A673 (cell line): ENCODE data around the gene G3BP1. TPM values are rescaled to one million over a fixed set of nuclear protein-coding genes. Genes with fewer than 3 reads are reported as not detected.

ENCODE experiments used
- BruUV-seq: library from RNA; stranded (reverse); fragments of 400-500 nt; replicated peaks from 2 replicates; lab custom pipeline; 2021; lab: Mats Ljungman, UMichigan
- CTCF ChIA-PET: fragments of 300-600 bp; sonication (Branson Sonifier 250); formaldehyde crosslinking; loops from one replicate; lab custom pipeline; 2022; ENCODE audit warnings: antibody characterized with exemption; lab: Charles Lee
- POLR2A ChIA-PET: fragments of 300-600 bp; sonication (Branson Sonifier 250); formaldehyde crosslinking; loops from one replicate; lab custom pipeline; 2022; ENCODE audit warnings: antibody characterized with exemption; ENCODE audit not compliant: low non-redundant PET; lab: Charles Lee
- DNase-seq: peaks from one replicate; pipeline ENCODE4 v3.0.0-alpha.2; 2015; ENCODE audit warnings: low spot score
- H3K27ac ChIP-seq: fragments of 200-600 bp; sonication (generic); 2 replicates; pipeline ENCODE4 v1.5.1; 2016; ENCODE audit warnings: mixed run types, low read depth, mild to moderate bottlenecking, mixed read lengths, antibody characterized with exemption, low read length; ENCODE audit not compliant: poor library complexity, severe bottlenecking
- H3K27me3 ChIP-seq: fragments of 200-600 bp; sonication (generic); replicated peaks from 2 replicates; pipeline ENCODE4 v1.6.1; 2017; ENCODE audit warnings: mixed run types, low read depth, mild to moderate bottlenecking, mixed read lengths, antibody characterized with exemption, low read length; ENCODE audit not compliant: insufficient read depth, poor library complexity
- H3K36me3 ChIP-seq: fragments of 200-600 bp; sonication (generic); 2 replicates; pipeline ENCODE4 v1.6.1; 2016; ENCODE audit warnings: mixed run types, mild to moderate bottlenecking, mixed read lengths, antibody characterized with exemption, low read length; ENCODE audit not compliant: insufficient read depth, poor library complexity, severe bottlenecking
- H3K4me1 ChIP-seq: fragments of 200-600 bp; sonication (generic); 2 replicates; pipeline ENCODE4 v1.6.1; 2017; ENCODE audit warnings: mixed run types, mild to moderate bottlenecking, mixed read lengths, antibody characterized with exemption, low read length; ENCODE audit not compliant: insufficient read depth, poor library complexity, severe bottlenecking
- H3K4me3 ChIP-seq: fragments of 200-600 bp; sonication (generic); 2 replicates; pipeline ENCODE4 v1.5.1; 2016; ENCODE audit warnings: low read depth, mixed run types, mild to moderate bottlenecking, mixed read lengths, low read length; ENCODE audit not compliant: poor library complexity, severe bottlenecking
- H3K9me3 ChIP-seq: fragments of 200-600 bp; sonication (generic); 2 replicates; pipeline ENCODE4 v1.6.1; 2016; ENCODE audit warnings: mixed run types, low read depth, mild to moderate bottlenecking, mixed read lengths, antibody characterized with exemption, low read length; ENCODE audit not compliant: poor library complexity, severe bottlenecking
- EZH2 ChIP-seq: fragments of 200-600 bp; sonication (generic); IDR thresholded peaks from 2 replicates; pipeline ENCODE4 v1.6.1; 2017; ENCODE audit warnings: borderline replicate concordance, low read depth, mild to moderate bottlenecking, mixed read lengths, antibody characterized with exemption, low read length; ENCODE audit not compliant: poor library complexity, severe bottlenecking
- intact Hi-C: fragments of 100-400 bp; cut with micrococcal nuclease; formaldehyde crosslinking; loops from one replicate; pipeline ENCODE4 v1.10.0; 2022; ENCODE audit not compliant: unreplicated experiment
- total RNA-seq: library from RNA; stranded (reverse); gene quantifications from 2 replicates; pipeline ENCODE4 v1.2.3, GENCODE V29; 2021
- TF ChIP-seq, protein P1 (sequence below): fragments of 300-800, 200-600 bp; sonication (generic); conservative IDR thresholded peaks from 2 replicates; pipeline ENCODE4 v1.5.1; 2017; ENCODE audit warnings: low read depth, mild to moderate bottlenecking, antibody characterized with exemption, low read length, moderate library complexity, mixed read lengths

G3BP1 gene
- total RNA-seq, 1 experiment from 2014 or later: 317 TPM

DNA sequence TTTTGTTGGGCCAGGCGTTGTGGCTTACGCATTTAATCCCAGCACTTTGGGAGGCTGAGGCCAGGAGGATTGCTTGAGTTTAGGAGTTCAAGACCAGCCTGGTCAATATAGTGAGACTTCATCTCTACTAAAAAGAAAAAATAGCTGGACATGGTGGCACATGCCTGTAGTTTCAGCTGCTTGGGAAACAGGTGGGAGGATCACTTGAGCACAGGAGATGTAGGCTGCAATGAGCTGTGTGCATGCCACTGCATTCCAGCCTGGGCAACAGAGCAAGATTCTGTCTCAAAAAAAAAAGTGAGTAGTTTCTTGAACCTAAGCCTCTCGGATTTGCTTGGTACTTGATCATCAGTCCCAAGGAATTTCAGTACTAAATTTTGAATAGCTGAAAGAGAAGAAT is 26.9 kb downstream of the G3BP1 start:
- Histone ChIP-seq H3K9me3 (no peaks in the 10 kb centered on the region), H3K27me3 (no peaks in the 10 kb centered on the region), H3K4me3 (no peak overlapping the region), H3K4me1 (no peaks in the 10 kb centered on the region), H3K27ac (no peak overlapping the region), H3K36me3 (peaks cover 99% of the 10 kb centered on the region)
- intact Hi-C loops: no loop called here
- TF ChIP-seq EZH2: no peak
- TF ChIP-seq, protein P1, sequence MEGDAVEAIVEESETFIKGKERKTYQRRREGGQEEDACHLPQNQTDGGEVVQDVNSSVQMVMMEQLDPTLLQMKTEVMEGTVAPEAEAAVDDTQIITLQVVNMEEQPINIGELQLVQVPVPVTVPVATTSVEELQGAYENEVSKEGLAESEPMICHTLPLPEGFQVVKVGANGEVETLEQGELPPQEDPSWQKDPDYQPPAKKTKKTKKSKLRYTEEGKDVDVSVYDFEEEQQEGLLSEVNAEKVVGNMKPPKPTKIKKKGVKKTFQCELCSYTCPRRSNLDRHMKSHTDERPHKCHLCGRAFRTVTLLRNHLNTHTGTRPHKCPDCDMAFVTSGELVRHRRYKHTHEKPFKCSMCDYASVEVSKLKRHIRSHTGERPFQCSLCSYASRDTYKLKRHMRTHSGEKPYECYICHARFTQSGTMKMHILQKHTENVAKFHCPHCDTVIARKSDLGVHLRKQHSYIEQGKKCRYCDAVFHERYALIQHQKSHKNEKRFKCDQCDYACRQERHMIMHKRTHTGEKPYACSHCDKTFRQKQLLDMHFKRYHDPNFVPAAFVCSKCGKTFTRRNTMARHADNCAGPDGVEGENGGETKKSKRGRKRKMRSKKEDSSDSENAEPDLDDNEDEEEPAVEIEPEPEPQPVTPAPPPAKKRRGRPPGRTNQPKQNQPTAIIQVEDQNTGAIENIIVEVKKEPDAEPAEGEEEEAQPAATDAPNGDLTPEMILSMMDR: no peak
- BruUV-seq: no TSS peak
- DNase-seq: no peak
- ChIA-PET POLR2A (no interaction called here), CTCF (no interaction called here)

DNA sequence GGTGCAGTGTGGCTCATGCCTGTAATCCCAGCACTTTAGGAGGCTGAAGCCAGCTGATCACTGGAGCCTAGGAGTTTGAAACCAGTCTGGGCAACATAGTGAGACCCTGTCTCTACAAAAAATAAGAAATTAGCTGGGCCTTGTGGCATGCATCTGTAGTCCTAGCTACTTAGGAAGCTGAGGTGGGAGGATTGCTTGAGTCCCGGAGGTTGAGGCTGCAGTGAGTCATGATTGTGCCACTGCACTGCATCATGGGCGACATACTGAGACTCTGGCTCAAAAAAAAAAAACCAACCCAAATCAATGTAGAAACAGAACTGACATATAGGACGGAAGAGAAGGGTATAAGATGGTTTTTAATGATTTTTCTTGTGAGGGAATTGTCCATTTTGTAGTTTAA is 27.7 kb downstream of the G3BP1 start:
- CTCF ChIA-PET: no interaction called here
- H3K9me3 ChIP-seq: no peaks in the 10 kb centered on the region
- H3K36me3 ChIP-seq: peaks cover 99% of the 10 kb centered on the region
- no peak overlapping the region for H3K4me3 ChIP-seq
- no peaks in the 10 kb centered on the region for H3K4me1 ChIP-seq
- no peaks in the 10 kb centered on the region for H3K27me3 ChIP-seq
- no peak for DNase-seq
- POLR2A ChIA-PET: no interaction called here
- BruUV-seq: no TSS peak
- intact Hi-C loops: no loop called here
- no peak overlapping the region for H3K27ac ChIP-seq
- TF ChIP-seq EZH2: no peak
- TF ChIP-seq, protein P1: no peak

DNA sequence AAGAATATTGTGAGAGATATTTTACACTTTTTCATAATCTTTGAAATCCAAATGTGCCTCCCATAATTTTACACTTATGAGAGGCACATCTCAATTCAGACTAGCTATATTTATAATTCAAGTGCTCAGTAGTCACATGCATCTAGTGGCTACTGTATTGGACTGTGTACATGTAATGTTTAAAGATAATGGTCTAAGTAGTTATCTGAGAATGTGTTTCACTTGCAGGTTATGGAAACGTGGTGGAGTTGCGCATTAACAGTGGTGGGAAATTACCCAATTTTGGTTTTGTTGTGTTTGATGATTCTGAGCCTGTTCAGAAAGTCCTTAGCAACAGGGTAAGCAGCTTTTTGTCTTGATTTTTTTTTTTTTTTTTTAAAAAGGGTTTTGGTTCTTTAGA is 28.8 kb downstream of the G3BP1 start:
- ChIA-PET CTCF (no interaction called here), POLR2A (no interaction called here)
- Histone ChIP-seq H3K27me3 (no peaks in the 10 kb centered on the region), H3K36me3 (peaks cover 99% of the 10 kb centered on the region), H3K27ac (no peak overlapping the region), H3K4me3 (no peak overlapping the region), H3K9me3 (no peaks in the 10 kb centered on the region), H3K4me1 (peaks cover 4% of the 10 kb centered on the region)
- TF ChIP-seq, protein P1: no peak
- no peak for TF ChIP-seq EZH2
- DNase-seq: no peak
- intact Hi-C loops: no loop called here
- BruUV-seq: no TSS peak
